ENCODE measurements around the gene CFAP298.
"Not testable (repeated sequence)": the region's sequence is repeated elsewhere in the genome, so short reads cannot be mapped to it uniquely, and the experiment has no call there.

Gene CFAP298, protein sequence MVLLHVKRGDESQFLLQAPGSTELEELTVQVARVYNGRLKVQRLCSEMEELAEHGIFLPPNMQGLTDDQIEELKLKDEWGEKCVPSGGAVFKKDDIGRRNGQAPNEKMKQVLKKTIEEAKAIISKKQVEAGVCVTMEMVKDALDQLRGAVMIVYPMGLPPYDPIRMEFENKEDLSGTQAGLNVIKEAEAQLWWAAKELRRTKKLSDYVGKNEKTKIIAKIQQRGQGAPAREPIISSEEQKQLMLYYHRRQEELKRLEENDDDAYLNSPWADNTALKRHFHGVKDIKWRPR

DNA sequence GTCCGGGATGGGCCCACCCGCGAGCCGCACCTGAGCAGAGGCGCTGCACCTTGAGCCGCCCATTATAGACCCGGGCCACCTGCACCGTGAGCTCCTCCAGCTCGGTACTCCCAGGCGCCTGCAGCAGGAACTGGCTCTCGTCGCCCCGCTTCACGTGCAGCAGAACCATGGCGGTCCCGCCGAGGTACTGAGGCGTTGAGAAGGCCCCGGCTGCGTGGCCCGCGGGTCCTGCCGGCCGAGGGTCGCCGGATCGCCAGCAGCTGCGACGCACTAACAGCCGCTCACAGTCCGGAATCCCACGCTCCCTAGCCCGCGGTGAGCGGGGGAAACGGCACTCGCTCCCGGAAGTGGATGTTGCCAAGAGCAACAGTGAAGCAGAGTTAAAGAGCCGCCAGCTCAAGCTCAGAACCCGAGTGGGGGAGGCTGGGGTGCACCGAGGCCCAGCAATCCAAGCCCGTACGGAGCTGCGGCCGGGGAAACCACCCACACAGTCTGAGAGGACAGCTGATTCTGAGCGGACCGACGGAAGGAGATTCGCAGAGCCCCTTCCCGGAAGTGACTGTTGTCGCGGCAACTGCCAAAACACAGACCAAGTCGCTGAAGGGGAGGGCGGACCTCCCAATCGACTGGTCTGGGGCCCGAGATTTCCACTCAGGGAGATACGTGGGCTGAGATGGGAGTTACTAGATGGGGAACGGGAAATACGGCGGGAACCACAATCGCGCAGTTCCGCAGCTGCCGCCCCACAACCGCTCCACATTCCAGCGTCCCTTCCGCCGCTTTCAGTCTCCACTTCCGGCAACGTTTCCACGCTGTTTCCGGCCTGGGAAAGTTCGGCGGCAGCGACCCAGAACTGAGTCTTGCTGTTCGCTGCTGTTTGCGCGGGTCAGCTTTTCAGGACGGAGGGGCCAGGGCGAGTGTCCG, at the start of gene CFAP298:
TSS of gene CFAP298 (minus strand) at position 303 of the 924 bp plus-strand sequence. CDS start at position 169, 134 bp downstream.
- DNase-seq (ENCODE audit: low spot score), result peak; percentile 93

DNA sequence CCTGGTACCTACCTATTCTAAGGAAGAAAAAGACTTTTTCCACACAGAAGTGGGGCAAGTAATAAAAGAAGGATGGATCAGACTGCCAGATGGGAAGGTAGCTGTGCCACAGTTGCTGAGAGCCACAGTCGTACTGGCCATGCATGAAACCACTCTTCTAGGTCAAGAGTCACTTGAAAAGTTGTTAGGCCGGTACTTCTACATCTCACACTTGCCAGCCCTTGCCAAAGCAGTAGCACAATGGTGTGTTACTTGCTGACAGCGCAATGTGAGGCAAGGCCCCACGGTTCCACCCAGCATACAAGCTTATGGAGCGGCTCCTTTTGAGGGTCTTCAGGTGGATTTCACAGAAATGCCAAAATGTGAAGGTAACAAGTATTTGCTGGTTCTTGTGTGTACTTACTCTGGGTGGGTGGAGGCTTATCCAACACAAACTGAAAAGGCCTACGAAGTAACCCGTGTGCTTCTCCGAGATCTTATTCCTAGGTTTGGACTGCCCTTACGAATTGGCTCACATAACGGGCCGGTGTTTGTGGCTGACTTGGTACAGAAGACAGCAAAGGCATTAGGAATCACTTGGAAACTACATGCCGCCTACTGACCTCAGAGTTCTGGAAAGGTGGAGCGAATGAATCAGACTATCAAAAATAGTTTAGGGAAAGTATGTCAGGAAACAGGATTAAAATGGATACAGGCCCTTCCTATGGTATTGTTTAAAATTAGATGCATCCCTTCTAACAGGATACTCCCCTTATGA, 49.0 kb upstream of the CFAP298 start:
- DNase-seq (ENCODE audit: low spot score), result not testable (repeated sequence)

DNA sequence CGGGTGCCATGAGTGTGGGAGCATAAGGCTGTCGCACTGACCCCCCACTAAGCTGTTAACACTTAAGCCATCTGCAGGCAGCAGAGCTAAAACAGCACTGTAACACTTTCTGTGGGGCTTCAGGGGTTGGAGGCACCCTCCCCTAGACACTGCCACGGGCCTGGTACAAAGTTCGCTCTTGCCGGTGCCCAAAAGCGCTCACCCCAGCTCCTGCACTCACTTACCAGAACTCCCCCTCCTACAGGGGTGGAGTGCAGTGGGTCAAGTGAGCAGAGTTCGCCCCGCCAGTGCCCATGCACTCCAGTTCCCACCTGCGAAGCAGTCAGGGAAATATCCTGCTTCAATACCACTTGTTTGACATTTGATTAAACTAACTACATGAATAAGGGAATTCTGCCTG, 46.3 kb upstream of the CFAP298 start:
- no peak for DNase-seq (ENCODE audit: low spot score)

DNA sequence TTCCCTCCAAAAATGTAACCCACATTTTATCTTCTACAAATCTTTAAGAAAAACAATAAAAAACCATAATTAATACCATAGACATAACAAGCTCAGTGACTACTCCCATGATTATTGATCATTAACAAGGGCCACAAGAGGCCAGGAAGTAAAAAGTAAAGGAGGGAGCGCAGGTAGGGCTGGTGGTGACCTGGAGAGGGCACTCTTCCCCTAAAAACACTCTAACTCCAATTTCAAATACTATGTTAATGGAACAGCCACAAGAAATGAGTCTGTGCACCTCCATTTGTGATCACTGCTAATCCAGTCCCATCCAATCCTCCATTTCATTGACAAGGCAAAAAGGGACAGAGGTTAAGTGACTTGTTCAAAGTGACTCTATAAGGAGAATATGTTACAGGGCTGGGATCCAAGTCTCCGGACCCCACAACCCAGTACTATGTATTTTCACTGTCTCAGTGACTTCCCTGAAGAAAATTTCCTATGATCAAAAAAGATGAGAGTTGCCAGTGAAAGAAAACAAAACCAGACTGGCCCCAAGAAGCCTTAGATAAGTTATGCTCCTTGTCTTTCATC, 41.2 kb upstream of the CFAP298 start:
- DNase-seq (ENCODE audit: low spot score), result peak; percentile 31

DNA sequence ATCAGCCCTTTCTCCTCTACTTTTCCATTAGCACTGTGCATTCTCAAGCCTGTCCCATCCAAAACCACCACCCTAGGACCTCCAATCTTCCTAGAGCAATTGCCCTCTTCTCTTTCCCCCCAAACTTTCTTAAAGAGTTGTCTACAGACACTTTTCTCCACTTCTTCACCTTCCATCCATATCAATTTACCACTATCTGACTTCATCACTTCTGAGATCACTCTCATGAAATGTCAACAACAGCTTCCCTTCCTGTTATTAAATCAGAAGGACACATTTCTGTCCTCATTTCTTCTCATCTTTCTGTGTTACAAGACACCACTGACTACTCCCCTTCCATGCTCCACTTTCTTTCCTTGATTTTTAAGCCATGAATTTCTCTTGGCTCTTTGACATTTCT, 36.0 kb upstream of the CFAP298 start:
- no peak for DNase-seq (ENCODE audit: low spot score)

DNA sequence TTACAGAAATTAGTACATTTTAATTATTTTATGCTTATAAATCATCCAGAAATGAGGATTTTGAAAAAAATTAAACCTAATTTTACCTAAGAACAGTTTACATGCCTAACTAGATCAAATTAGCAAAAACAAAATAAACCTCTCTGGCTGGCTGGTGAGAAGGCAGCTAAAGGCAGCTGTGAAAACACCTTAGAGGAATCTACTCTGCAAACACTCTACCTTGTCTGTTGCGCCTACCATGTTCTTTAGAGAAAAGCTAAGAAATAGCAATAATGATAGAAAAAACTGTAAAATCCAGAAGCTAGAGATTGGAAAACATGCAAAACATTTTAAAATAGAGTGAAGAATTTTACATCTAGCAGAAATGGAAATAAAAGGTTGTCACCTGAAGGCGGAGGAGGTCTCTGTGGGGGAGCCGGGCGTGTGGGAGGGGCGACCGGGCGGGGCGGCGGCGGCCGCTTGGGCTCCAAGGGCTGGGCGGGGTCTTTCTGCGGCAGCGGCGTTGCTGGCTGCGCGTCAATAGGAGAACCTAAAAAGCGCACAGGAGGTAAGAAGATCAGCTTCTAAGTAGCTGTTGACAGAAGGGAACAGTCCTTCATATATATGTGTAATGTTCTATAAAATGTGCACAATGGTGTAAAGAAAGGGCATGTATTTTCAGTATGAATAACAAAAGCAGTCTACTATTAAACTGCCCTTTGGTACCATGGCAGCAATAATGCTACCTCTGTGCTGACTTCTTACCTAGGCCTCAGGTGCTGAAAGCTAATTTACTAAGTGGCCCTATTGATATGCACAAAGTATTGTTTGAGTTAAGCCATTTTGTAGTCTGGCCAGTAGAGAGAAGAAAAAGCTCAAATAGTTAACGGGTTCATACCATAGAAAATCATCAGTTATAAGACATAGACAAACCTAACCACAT, 33.3 kb upstream of the CFAP298 start:
- no peak for DNase-seq (ENCODE audit: low spot score)

DNA sequence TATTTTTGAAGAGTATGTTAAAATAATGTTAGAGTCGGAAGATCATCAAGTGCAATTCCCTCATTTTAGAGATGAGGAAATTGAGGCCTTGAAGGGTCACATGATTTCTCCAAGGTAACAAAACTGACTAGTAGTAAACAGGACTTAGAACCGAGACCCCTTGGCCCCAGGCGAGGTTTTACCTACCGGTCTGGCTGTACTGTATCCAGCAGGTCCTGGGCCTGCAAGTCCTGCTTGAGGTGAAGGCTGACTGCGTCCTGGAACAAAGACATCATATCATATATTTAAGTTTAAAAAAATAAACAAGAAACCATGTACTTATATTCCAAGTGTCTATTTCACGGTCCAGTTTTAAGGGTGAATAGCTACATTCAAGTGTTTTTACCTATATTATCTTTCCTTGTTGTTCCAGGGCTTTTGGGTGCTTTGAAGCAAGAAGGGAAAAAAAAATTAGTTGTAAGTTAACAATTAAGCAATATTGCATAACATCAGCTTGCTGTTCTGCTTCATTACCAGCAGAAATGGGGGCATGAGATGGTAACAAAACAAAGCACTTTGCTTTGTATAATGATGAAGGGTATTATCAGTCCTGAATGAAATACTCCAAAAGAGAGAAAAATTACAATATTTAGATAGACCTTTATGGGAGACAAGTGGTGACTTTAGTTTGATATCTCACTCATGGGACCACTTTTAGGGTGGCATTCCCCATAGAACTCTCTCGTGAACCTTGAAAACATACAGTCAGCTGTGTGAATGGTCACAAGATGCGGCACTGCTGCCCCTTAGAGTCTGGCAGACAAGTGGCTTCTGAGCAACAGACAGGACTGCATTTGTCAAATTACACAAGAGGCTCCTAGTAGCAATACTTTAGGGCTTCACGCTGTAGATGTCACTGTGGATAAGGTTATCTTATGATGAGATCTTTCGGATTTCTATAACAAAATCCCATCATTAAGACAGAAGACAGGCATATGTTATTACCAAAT, 29.8 kb upstream of the CFAP298 start:
- no peak for DNase-seq (ENCODE audit: low spot score)

DNA sequence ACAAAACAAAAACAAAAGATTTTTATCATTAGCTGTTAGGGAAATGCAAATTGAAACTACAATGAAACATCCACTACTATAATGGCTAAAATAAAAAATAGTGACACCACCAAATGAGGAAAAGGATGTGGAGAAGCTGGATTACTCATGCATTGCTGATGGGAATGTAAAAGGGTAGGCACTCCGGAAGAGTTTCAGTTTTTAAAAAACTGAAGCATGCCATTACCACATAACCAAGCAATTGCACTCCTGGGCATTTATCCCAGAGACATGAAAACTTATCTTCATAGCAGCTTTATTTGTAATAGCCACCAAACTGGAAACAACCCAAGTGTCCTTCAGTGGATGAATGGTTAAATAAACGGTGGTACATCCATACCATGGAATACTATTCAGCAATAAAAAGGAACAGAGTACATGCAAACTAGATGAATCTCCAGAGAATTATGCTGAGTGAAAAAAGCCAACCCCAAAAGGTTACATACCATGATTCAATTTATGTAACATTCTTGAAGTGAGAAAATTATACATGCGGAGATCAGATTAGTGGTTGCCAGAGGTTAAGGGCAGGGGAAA, 14.5 kb upstream of the CFAP298 start:
- DNase-seq (ENCODE audit: low spot score), result no peak

DNA sequence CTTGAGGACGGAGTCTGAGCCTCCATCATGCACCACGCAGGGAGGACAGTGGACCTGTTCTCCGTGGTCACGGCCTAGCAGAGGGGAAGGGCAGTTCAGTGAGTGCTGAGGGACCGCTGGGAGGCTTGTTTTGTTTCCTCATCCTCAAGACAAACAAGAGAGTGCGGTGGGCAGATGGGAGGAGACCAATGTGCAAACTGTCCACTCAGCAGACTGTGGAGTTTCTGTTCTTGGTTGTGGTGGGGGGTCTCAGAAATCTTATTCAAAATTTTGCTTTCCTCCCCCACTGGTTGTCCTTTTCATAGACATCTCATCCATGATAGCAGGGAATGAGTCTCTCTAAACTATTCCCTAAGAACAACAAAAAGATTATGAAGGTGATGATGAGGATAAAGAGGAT, 6.0 kb upstream of the CFAP298 start:
- DNase-seq (ENCODE audit: low spot score), result not testable (repeated sequence)

DNA sequence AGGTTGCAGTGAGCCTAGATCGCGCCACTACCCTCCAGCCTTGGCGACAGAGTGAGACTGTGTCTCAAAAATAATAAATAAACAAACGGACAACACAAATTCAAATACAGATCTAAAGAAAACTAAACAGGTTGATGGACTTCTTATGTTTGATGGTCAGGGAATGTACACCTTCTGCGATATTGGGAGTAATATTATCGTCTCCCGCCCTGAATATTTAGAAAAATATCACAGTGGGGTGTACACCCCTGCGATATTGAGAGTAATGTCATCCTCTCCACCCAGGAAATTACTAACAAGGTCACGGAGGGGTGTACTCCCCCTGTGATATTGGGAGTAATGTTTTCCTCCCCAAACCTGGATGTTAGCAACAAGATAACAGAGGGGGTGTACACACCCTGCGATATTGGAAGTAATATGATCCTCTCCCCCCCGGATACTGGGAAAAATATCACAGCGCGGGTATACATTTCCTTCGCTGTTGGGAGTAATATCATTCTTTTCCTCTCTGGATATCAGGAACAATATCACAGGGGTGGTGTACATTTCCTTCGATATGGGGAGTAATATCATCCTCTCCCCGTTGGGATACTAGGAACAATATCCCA, 1.4 kb upstream of the CFAP298 start:
- DNase-seq (ENCODE audit: low spot score), result no peak

DNA sequence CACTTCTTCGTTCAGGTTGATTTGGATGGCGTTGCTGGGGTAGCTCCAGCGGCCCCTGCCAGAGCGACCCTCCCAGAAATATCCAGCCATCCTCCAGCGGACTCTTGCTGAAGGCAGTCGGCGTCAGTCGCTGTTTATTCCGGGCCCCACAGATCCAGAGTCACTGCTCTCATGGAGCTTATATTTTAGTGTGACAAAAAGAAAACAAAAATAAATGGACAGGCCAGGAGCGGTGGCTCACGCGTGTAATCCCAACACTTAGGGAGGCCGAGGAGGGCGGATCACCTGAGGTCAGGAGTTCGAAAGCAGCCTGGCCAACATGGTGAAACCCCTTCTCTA, 791 bp upstream of the CFAP298 start:
- DNase-seq (ENCODE audit: low spot score), result no peak

DNA sequence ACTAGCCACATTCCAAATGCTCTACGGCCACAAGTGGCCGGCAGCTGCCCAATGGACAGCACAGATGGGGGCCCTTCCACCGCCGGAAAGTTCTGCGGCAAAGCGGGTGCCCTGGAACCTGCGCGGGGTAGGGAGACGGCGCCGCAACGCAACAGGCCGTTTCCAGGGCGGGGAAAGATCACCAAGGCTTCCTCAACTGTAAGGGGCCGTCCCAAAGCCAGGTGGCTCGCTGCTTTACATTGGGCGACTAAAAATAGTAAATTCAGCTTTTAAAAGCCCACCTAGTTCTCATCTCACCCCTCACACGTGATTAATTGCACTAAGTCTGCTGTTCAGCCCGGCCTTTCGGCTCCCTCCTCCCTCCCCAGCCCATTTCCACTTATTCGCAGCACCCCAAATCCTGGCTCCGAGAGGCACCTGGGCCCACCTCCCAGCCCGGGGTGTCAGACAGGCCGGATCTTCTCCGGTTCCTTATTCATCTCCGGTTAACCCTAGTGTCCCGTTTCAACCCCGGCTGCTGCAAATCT, 643 bp downstream of the CFAP298 start:
- DNase-seq (ENCODE audit: low spot score), result peak; percentile 57

DNA sequence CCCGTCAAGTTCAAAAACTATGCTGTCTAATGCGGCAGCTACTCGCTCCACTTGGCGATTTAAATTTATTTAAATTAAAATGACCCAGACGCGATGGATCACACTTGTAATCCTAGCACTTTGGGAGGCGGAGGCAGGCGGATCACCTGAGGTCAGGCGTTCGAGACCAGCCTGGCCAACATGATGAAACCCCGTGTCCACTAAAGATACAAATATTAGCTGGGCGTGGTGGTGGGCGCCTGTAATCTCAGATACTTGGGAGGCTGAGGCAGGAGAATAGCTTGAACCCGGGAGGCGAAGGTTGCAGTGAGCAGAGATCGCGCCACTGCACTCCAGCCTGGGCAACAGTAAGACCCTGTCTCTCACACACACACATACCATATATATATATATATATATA, 1.2 kb downstream of the CFAP298 start:
- not testable (repeated sequence) for DNase-seq (ENCODE audit: low spot score)

DNA sequence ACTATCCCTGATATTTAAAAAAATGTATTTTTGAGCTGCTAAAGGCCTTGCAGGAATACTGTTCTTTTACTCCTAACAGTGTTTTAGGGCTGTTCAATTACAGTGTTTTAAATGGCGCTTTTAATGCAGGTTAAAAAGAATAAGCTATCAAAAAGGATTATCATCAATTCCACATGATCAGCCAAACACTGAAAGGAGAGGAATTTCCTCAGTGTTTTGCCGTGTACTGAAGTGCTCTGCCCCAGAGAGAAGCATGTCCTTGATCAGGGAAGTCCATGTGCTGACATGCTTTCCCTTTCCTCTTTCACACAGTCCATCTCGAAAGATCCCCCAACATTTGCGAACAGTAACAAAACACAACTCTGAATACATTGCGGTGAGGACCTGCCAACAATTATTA, 3.3 kb downstream of the CFAP298 start:
- DNase-seq (ENCODE audit: low spot score), result no peak

DNA sequence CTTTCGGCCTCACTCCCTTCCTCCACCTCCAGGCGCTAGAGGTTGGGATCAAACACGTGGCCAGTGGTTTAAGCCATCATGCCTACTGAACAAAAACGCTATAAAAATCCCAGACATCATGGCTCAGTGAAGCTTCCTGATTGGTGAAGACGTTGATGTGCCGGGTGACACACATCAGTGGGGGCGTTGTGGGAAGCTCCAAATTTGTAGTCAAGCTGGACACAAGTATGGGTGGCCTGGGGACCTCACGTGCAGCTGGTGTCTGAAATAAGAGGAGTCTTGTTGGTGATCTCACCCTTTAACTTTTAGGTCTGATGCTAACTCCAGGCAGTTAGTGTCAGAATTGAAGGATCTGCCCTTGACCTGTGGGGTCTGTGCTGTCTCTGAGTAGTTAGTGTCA, 6.7 kb downstream of the CFAP298 start:
- no peak for DNase-seq (ENCODE audit: low spot score)

DNA sequence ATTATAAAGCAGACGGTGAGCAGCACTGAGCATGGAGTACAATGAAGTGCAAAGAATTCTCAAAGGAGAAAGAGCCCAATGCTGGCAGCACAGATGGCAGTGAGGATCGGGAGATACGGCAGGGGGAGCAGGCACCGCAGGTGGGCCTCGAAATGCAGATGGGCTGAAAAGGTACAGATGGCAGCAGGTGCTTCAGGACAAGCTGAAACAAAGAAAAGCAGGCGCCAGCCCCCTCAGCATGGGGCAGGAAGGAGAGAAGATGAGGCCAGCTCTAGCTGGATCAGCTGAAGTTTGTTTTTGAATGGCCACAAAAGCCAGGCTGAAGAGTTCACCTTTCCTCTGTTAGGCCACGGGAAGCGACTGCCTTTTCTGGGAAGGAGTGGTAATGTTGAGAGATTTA, 7.7 kb downstream of the CFAP298 start:
- DNase-seq (ENCODE audit: low spot score), result no peak

DNA sequence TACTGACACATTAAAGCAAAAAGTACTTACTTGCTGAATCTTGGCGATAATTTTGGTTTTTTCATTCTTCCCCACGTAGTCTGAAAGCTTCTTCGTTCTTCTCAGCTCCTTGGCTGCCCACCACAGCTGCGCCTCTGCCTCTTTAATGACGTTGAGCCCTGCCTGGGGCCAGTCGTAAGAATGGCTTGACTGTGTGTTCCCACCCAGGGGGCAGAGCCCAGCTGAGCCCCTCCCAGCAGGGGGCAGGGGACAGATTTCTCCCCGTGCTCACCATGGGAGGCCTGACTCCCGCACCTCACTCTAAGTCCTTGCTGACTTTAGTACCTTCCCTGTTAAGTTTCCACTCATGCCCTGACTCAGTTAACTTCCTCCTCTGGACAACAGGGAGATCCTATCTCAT, 9.0 kb downstream of the CFAP298 start:
- DNase-seq (ENCODE audit: low spot score), result no peak

DNA sequence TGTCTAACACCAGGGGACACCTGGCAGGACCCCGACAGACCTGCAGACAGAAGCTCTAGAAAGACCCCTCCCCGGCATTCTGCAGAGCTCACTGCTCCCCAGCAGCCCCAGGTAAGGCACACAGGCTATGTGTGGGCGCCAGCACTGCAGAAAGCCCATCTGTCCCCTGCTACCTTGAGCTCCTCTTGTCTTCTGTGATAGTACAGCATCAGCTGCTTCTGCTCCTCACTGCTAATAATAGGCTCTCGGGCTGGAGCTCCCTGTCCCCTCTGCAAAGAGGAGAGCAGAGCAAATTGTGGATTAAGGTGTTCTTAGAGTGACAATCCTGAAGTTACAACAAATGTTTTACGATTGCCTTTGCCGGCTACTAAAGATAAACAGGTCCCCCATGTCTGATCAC, 10.1 kb downstream of the CFAP298 start:
- no peak for DNase-seq (ENCODE audit: low spot score)

DNA sequence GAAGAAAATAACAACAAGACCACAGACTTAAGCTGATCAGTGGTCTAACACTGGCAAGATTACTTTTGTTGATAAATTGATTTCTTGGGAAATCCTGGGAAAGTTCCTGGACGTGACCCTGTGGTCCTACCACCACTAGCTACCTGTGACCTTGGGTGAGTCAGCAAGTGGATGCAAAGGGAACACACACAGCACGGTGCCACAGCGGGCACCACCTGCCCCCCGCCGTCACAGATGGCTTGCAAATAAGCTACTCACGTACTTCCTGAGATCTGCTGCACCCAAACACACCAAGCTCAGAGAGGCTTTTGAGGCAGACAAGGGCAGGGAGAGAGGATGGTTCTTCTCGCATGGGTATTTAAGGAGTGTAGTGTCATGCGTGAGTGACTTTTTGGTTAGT, 12.7 kb downstream of the CFAP298 start:
- DNase-seq (ENCODE audit: low spot score), result no peak
